ENCODE results near the gene TIMM22. TPM values are rescaled to one million over a fixed set of nuclear protein-coding genes. Genes with fewer than 3 reads are reported as not detected.

Gene TIMM22
- polyA plus RNA-seq, 3 donors: 3.2 to 13.6 (median 13.1) TPM

DNA sequence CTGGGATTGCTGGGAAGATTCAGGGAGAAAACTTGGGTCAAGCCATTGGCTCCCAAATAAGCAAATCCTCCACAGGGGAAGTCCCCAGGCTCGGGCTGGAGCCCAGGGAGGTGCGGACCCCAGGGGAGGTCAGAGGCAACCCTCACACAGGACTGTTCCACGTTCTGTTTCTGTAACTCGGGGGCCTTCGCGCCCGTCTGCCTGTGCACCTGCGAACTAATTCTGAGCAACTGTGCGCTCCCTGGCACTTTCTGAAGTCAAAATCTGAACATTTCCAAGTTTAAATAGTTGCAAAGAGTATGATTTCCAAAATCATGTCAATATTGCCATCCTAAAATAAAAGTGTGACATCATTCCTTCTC, 16.8 kb downstream of the TIMM22 start:
- Histone ChIP-seq H3K27ac (ENCODE audit: low read depth in 1 of 2, low read length in 2 of 2) (no peak overlapping the region), H3K79me2 (ENCODE audit: insufficient read depth, low read length) (peaks cover 7% of the 10 kb centered on the region), H3K9ac (ENCODE audit: insufficient read depth, low read length, poor library complexity, severe bottlenecking) (no peak overlapping the region), H3K9me3 (replicated peaks in 1 of 2; ENCODE audit: control insufficient read depth in 1 of 2, insufficient read depth in 1 of 2, low read length in 2 of 2) (no peaks in the 10 kb centered on the region), H3K4me2 (replicated peaks; ENCODE audit: extremely low read depth, low read length, poor library complexity, severe bottlenecking) (no peak overlapping the region), H3K4me1 (ENCODE audit: control insufficient read depth in 1 of 2, insufficient read depth in 2 of 2, low read length in 2 of 2) (no peaks in the 10 kb centered on the region), H3K4me3 (replicated peaks in 1 of 3; ENCODE audit: low read depth in 2 of 3, low read length in 3 of 3) (no peak overlapping the region), H4K20me1 (ENCODE audit: insufficient read depth, low read length) (peaks cover 78% of the 10 kb centered on the region), H2AFZ (ENCODE audit: insufficient read depth, low read depth, low read length, poor library complexity, severe bottlenecking) (no peak overlapping the region), H3K36me3 (replicated peaks in 1 of 2; ENCODE audit: control insufficient read depth in 1 of 2, insufficient read depth in 2 of 2, low read length in 2 of 2) (peaks cover 50 to 74% of the 10 kb centered on the region in 2 donors), H3K27me3 (ENCODE audit: control insufficient read depth in 2 of 2, insufficient read depth in 2 of 2, low read length in 2 of 2) (no peaks in the 10 kb centered on the region)
- intact Hi-C loops (cut with micrococcal nuclease): no loop called here
- DNase-seq: no peak
- WGBS (ENCODE audit: insufficient coverage): 97% methylated on average over 9 of the region's 9 CpGs
- Mint-ChIP-seq H3K4me3 (no peak overlapping the region), H3K36me3 (peaks cover 40 to 67% of the 10 kb centered on the region in 2 donors), H3K9me3 (no peaks in the 10 kb centered on the region), H3K4me1 (no peaks in the 10 kb centered on the region), H3K27me3 (ENCODE audit: low read depth in 3 of 3) (no peaks in the 10 kb centered on the region), H3K27ac (peak overlapping the region in 1 of 7 donors; percentile 20)
- TF ChIP-seq, protein P1, sequence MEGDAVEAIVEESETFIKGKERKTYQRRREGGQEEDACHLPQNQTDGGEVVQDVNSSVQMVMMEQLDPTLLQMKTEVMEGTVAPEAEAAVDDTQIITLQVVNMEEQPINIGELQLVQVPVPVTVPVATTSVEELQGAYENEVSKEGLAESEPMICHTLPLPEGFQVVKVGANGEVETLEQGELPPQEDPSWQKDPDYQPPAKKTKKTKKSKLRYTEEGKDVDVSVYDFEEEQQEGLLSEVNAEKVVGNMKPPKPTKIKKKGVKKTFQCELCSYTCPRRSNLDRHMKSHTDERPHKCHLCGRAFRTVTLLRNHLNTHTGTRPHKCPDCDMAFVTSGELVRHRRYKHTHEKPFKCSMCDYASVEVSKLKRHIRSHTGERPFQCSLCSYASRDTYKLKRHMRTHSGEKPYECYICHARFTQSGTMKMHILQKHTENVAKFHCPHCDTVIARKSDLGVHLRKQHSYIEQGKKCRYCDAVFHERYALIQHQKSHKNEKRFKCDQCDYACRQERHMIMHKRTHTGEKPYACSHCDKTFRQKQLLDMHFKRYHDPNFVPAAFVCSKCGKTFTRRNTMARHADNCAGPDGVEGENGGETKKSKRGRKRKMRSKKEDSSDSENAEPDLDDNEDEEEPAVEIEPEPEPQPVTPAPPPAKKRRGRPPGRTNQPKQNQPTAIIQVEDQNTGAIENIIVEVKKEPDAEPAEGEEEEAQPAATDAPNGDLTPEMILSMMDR (IDR thresholded peaks at IDR 0.05): no peak

- Histone ChIP-seq H3K79me2 (ENCODE audit: insufficient read depth, low read length) (peaks cover 7% of the 10 kb centered on the region), H3K4me1 (ENCODE audit: control insufficient read depth in 1 of 2, insufficient read depth in 2 of 2, low read length in 2 of 2) (no peaks in the 10 kb centered on the region), H3K27ac (ENCODE audit: low read depth in 1 of 2, low read length in 2 of 2) (no peak overlapping the region), H2AFZ (ENCODE audit: insufficient read depth, low read depth, low read length, poor library complexity, severe bottlenecking) (no peak overlapping the region), H3K9me3 (replicated peaks in 1 of 2; ENCODE audit: control insufficient read depth in 1 of 2, insufficient read depth in 1 of 2, low read length in 2 of 2) (no peaks in the 10 kb centered on the region), H3K36me3 (replicated peaks in 1 of 2; ENCODE audit: control insufficient read depth in 1 of 2, insufficient read depth in 2 of 2, low read length in 2 of 2) (peaks cover 27 to 47% of the 10 kb centered on the region in 2 donors), H4K20me1 (ENCODE audit: insufficient read depth, low read length) (peaks cover 81% of the 10 kb centered on the region), H3K27me3 (ENCODE audit: control insufficient read depth in 2 of 2, insufficient read depth in 2 of 2, low read length in 2 of 2) (no peaks in the 10 kb centered on the region), H3K4me3 (replicated peaks in 1 of 3; ENCODE audit: low read depth in 2 of 3, low read length in 3 of 3) (no peak overlapping the region), H3K9ac (ENCODE audit: insufficient read depth, low read length, poor library complexity, severe bottlenecking) (no peak overlapping the region), H3K4me2 (replicated peaks; ENCODE audit: extremely low read depth, low read length, poor library complexity, severe bottlenecking) (no peak overlapping the region)
- 100% methylated on average over 4 of the region's 11 CpGs for WGBS (ENCODE audit: insufficient coverage)
- Mint-ChIP-seq H3K36me3 (peaks cover 18 to 58% of the 10 kb centered on the region in 2 donors), H3K4me1 (no peaks in the 10 kb centered on the region), H3K27me3 (ENCODE audit: low read depth in 3 of 3) (peaks cover 0 to 1% (median 0%) of the 10 kb centered on the region in 3 donors), H3K9me3 (no peaks in the 10 kb centered on the region), H3K27ac (no peak overlapping the region), H3K4me3 (no peak overlapping the region)
- intact Hi-C loops (cut with micrococcal nuclease): no loop called here
- TF ChIP-seq, protein P1 (IDR thresholded peaks at IDR 0.05): no peak
- no peak for DNase-seq
These were observed 21.6 kb downstream of the TIMM22 start for GRCh38 chr17:1018547-1018946.
